Activated naive CD4-positive, alpha-beta T cell treated with anti-CD3 and anti-CD28 coated beads for 36 hours (primary cell): ENCODE measurements around the gene TMEM61. TPM values are rescaled to one million over a fixed set of nuclear protein-coding genes. Genes with fewer than 3 reads are reported as not detected.

ENCODE experiments used
- CTCF ChIA-PET: fragments of 350-600 bp; sonication (Branson Sonifier 250); formaldehyde crosslinking; loops from one replicate; lab custom pipeline; 2021; ENCODE audit warnings: antibody characterized with exemption; lab: Charles Lee
- DNase-seq: peaks from one replicate; pipeline ENCODE4 v3.0.0-alpha.2; 2020
- H3K27ac Mint-ChIP-seq: one replicate; pipeline ENCODE4 v1.8.0; 2021; ENCODE audit warnings: mild to moderate bottlenecking, mixed read lengths
- H3K27me3 Mint-ChIP-seq: one replicate; pipeline ENCODE4 v1.8.0; 2021; ENCODE audit warnings: low read depth, mixed read lengths
- H3K36me3 Mint-ChIP-seq: one replicate; pipeline ENCODE4 v1.8.0; 2021; ENCODE audit warnings: low read depth, mixed read lengths
- H3K4me1 Mint-ChIP-seq: one replicate; pipeline ENCODE4 v1.8.0; 2021; ENCODE audit warnings: low read depth, mixed read lengths
- H3K4me3 Mint-ChIP-seq: one replicate; pipeline ENCODE4 v1.8.0; 2021; ENCODE audit warnings: mild to moderate bottlenecking, moderate library complexity, mixed read lengths
- H3K9me3 Mint-ChIP-seq: one replicate; pipeline ENCODE4 v1.8.0; 2021; ENCODE audit warnings: mixed read lengths
- intact Hi-C: fragments of 100-400 bp; cut with micrococcal nuclease; formaldehyde crosslinking; loops from one replicate; pipeline ENCODE4 v1.15.1; 2023
- total RNA-seq, 2 experiments: library from RNA; stranded (reverse); gene quantifications; one replicate each; pipeline ENCODE4 v1.2.3, GENCODE V29; 2021

TMEM61 gene
- total RNA-seq, 2 experiments from 2014 or later, result not detected

- no peaks in the 10 kb centered on the region for H3K9me3 Mint-ChIP-seq
- no peaks in the 10 kb centered on the region for H3K4me1 Mint-ChIP-seq
- no peak overlapping the region for H3K27ac Mint-ChIP-seq
- peaks cover 2% of the 10 kb centered on the region for H3K27me3 Mint-ChIP-seq
- intact Hi-C loops, result loop anchor here (5.0 to 10.0 kb wide), 2 partner anchors 275 to 1637 kb away; no protein-coding TSS in a partner anchor
- DNase-seq, result no peak
- CTCF ChIA-PET, result interaction anchor here (1.0 to 7.6 kb wide), 4 partner anchors 49 to 74 kb away, joined by 3 to 72 read pairs (median 62); partner anchors contain the start of gene BSND
- H3K4me3 Mint-ChIP-seq, result no peak overlapping the region
- H3K36me3 Mint-ChIP-seq, result no peaks in the 10 kb centered on the region
Observed at GRCh38 chr1:54947540-54947939, 32.9 kb upstream of the TMEM61 start.

- no peaks in the 10 kb centered on the region for H3K4me1 Mint-ChIP-seq
- no peaks in the 10 kb centered on the region for H3K9me3 Mint-ChIP-seq
- H3K36me3 Mint-ChIP-seq, result no peaks in the 10 kb centered on the region
- no peaks in the 10 kb centered on the region for H3K27me3 Mint-ChIP-seq
- intact Hi-C loops, result loop anchor here (5.0 to 10.0 kb wide), 2 partner anchors 277 to 1636 kb away; no protein-coding TSS in a partner anchor
- DNase-seq, result no peak
- H3K4me3 Mint-ChIP-seq, result no peak overlapping the region
- no peak overlapping the region for H3K27ac Mint-ChIP-seq
- CTCF ChIA-PET, result interaction anchor here (0.5 to 7.6 kb wide), 7 partner anchors 9 to 229 kb away, joined by 3 to 70 read pairs (median 4); partner anchors contain the start of genes BSND and DHCR24
Observed at GRCh38 chr1:54949053-54949452, 31.4 kb upstream of the TMEM61 start.

GRCh38 chr1:54950006-54950368, 30.4 kb upstream of the TMEM61 start:
- H3K36me3 Mint-ChIP-seq, result no peaks in the 10 kb centered on the region
- H3K4me3 Mint-ChIP-seq, result no peak overlapping the region
- DNase-seq, result no peak
- no peaks in the 10 kb centered on the region for H3K9me3 Mint-ChIP-seq
- H3K4me1 Mint-ChIP-seq, result no peaks in the 10 kb centered on the region
- no peaks in the 10 kb centered on the region for H3K27me3 Mint-ChIP-seq
- CTCF ChIA-PET, result interaction anchor here (0.7 to 7.6 kb wide), 14 partner anchors 9 to 71 kb away, joined by 3 to 70 read pairs (median 4); partner anchors contain the start of genes BSND, DHCR24 and TMEM61
- intact Hi-C loops, result loop anchor here (1.0 kb wide), 3 partner anchors 46 to 327 kb away; no protein-coding TSS in a partner anchor
- no peak overlapping the region for H3K27ac Mint-ChIP-seq

- Mint-ChIP-seq H3K36me3 (no peaks in the 10 kb centered on the region), H3K4me3 (no peak overlapping the region), H3K4me1 (no peaks in the 10 kb centered on the region), H3K9me3 (no peaks in the 10 kb centered on the region), H3K27ac (no peak overlapping the region), H3K27me3 (no peaks in the 10 kb centered on the region)
- intact Hi-C loops, result loop anchor here (1.0 kb wide), 4 partner anchors 46 to 388 kb away; no protein-coding TSS in a partner anchor
- CTCF ChIA-PET, result interaction anchor here (0.6 to 7.6 kb wide), 18 partner anchors 9 to 354 kb away, joined by 3 to 70 read pairs (median 3); partner anchors contain the start of genes BSND and TMEM61
- DNase-seq, result peak; percentile 81
Observed at GRCh38 chr1:54950369-54951163, 29.9 kb upstream of the TMEM61 start.

- intact Hi-C loops, result loop anchor here (1.0 kb wide), 1 partner anchor 386 kb away; no protein-coding TSS in a partner anchor
- Mint-ChIP-seq H3K4me3 (no peak overlapping the region), H3K36me3 (no peaks in the 10 kb centered on the region), H3K4me1 (no peaks in the 10 kb centered on the region), H3K27ac (no peak overlapping the region), H3K27me3 (no peaks in the 10 kb centered on the region), H3K9me3 (no peaks in the 10 kb centered on the region)
- CTCF ChIA-PET, result interaction anchor here (0.6 to 7.6 kb wide), 9 partner anchors 11 to 197 kb away, joined by 3 to 70 read pairs (median 7); partner anchors contain the start of gene BSND
- no peak for DNase-seq
Observed at GRCh38 chr1:54951810-54952226, 28.6 kb upstream of the TMEM61 start.

- no peak overlapping the region for H3K27ac Mint-ChIP-seq
- CTCF ChIA-PET, result interaction anchor here (0.7 to 1.5 kb wide), 3 partner anchors 8 to 69 kb away, joined by 3 to 7 read pairs (median 6); no protein-coding TSS in a partner anchor
Observed at GRCh38 chr1:54952950-54953718, 27.3 kb upstream of the TMEM61 start.

GRCh38 chr1:54953846-54954245, 26.6 kb upstream of the TMEM61 start:
- Mint-ChIP-seq H3K4me1 (no peaks in the 10 kb centered on the region), H3K27ac (no peak overlapping the region), H3K9me3 (peaks cover 10% of the 10 kb centered on the region), H3K27me3 (peaks cover 6% of the 10 kb centered on the region), H3K4me3 (no peak overlapping the region), H3K36me3 (no peaks in the 10 kb centered on the region)
- intact Hi-C loops, result no loop called here
- no peak for DNase-seq
- CTCF ChIA-PET, result interaction anchor here (1.5 kb wide), 2 partner anchors 9 to 43 kb away, joined by 6 to 7 read pairs; no protein-coding TSS in a partner anchor

More at GRCh38 chr1:54952950-54953718, 27.3 kb upstream of the TMEM61 start:
- no peaks in the 10 kb centered on the region for H3K4me1 Mint-ChIP-seq
- intact Hi-C loops, result no loop called here
- H3K36me3 Mint-ChIP-seq, result no peaks in the 10 kb centered on the region
- DNase-seq, result no peak
- peaks cover 7% of the 10 kb centered on the region for H3K9me3 Mint-ChIP-seq
- H3K27me3 Mint-ChIP-seq, result peaks cover 2% of the 10 kb centered on the region
- H3K4me3 Mint-ChIP-seq, result no peak overlapping the region

- H3K9me3 Mint-ChIP-seq, result peaks cover 11% of the 10 kb centered on the region
- no peak for DNase-seq
- peaks cover 6% of the 10 kb centered on the region for H3K27me3 Mint-ChIP-seq
- no peak overlapping the region for H3K4me3 Mint-ChIP-seq
- peaks cover 1% of the 10 kb centered on the region for H3K36me3 Mint-ChIP-seq
- H3K27ac Mint-ChIP-seq, result no peak overlapping the region
- H3K4me1 Mint-ChIP-seq, result no peaks in the 10 kb centered on the region
- intact Hi-C loops, result no loop called here
- CTCF ChIA-PET, result no interaction called here
Observed at GRCh38 chr1:54955359-54955758, 25.1 kb upstream of the TMEM61 start.

GRCh38 chr1:54956726-54957125, 23.7 kb upstream of the TMEM61 start:
- H3K27ac Mint-ChIP-seq, result no peak overlapping the region
- no peak overlapping the region for H3K4me3 Mint-ChIP-seq
- peaks cover 1% of the 10 kb centered on the region for H3K36me3 Mint-ChIP-seq
- H3K9me3 Mint-ChIP-seq, result peaks cover 11% of the 10 kb centered on the region
- no peaks in the 10 kb centered on the region for H3K4me1 Mint-ChIP-seq
- intact Hi-C loops, result no loop called here
- DNase-seq, result no peak
- H3K27me3 Mint-ChIP-seq, result peaks cover 6% of the 10 kb centered on the region
- CTCF ChIA-PET, result interaction anchor here (2.0 to 2.6 kb wide), 2 partner anchors 11 to 40 kb away, joined by 9 to 11 read pairs; no protein-coding TSS in a partner anchor

GRCh38 chr1:54959241-54959640, 21.2 kb upstream of the TMEM61 start:
- H3K27me3 Mint-ChIP-seq, result peaks cover 6% of the 10 kb centered on the region
- CTCF ChIA-PET, result interaction anchor here (1.5 kb wide), 1 partner anchor 14 kb away, joined by 4 read pairs; no protein-coding TSS in a partner anchor
- no peaks in the 10 kb centered on the region for H3K4me1 Mint-ChIP-seq
- no peak overlapping the region for H3K27ac Mint-ChIP-seq
- peaks cover 1% of the 10 kb centered on the region for H3K36me3 Mint-ChIP-seq
- intact Hi-C loops, result no loop called here
- DNase-seq, result no peak
- peaks cover 11% of the 10 kb centered on the region for H3K9me3 Mint-ChIP-seq
- H3K4me3 Mint-ChIP-seq, result no peak overlapping the region

- H3K27ac Mint-ChIP-seq, result no peak overlapping the region
Observed at GRCh38 chr1:54962612-54963395, 17.6 kb upstream of the TMEM61 start.

More at GRCh38 chr1:54962612-54963395, 17.6 kb upstream of the TMEM61 start:
- DNase-seq, result no peak
- Mint-ChIP-seq H3K4me1 (no peaks in the 10 kb centered on the region), H3K9me3 (peaks cover 6% of the 10 kb centered on the region), H3K27me3 (peaks cover 12% of the 10 kb centered on the region), H3K4me3 (no peak overlapping the region), H3K36me3 (peaks cover 1% of the 10 kb centered on the region)
- CTCF ChIA-PET, result interaction anchor here (2.1 kb wide), 1 partner anchor 18 kb away, joined by 4 read pairs; no protein-coding TSS in a partner anchor
- intact Hi-C loops, result no loop called here
